Measurements from ENCODE around the gene TBX10. TPM values are rescaled to one million over a fixed set of nuclear protein-coding genes. Genes with fewer than 3 reads are reported as not detected.

Gene TBX10
- total and polyA plus RNA-seq, 2 of the 8 experiments (the other 6 are each of a cell fraction or from before 2014, with no cell fraction given) = 0.09 TPM; not detected in 1

GRCh38 chr11:67606492-67607295 is 32.9 kb downstream of the TBX10 start, which contains the start of gene NDUFV1 (continued):
- TF ChIP-seq CTCF (IDR thresholded peaks at IDR 0.05; ENCODE audit: control extremely low read depth in 1 of 3, insufficient read depth in 1 of 3, low read depth in 1 of 3, low read length in 3 of 3) (peak in 2 of 3 experiments; percentile 45 to 62; a peak in 3 of 4 replicates), ZNF274 (IDR thresholded peaks at IDR 0.05; ENCODE audit: borderline replicate concordance, extremely low read depth, low read length) (no peak), TCF12 (IDR thresholded peaks at IDR 0.05; ENCODE audit: low read depth, low read length) (no peak), POLR2AphosphoS5 (IDR thresholded peaks at IDR 0.05; ENCODE audit: low read depth, low read length) (peak; percentile 75), CHD2 (IDR thresholded peaks at IDR 0.05; ENCODE audit: low read length) (no peak), RAD21 (IDR thresholded peaks at IDR 0.05 in 1 of 2, conservative IDR thresholded peaks at IDR 0.05 in 1 of 2; ENCODE audit: low read depth in 2 of 2, low read length in 2 of 2) (peak in 1 of 2 experiments; percentile 13; a peak in 2 of 4 replicates), KDM5A (IDR thresholded peaks at IDR 0.05; ENCODE audit: low read length) (peak; percentile 86), CREB1 (IDR thresholded peaks at IDR 0.05) (peak; percentile 100), ATF2 (IDR thresholded peaks at IDR 0.05; ENCODE audit: low read length) (no peak), JUN (IDR thresholded peaks at IDR 0.05; ENCODE audit: low read depth, low read length) (no peak), ASH2L (IDR thresholded peaks at IDR 0.05; ENCODE audit: low read length) (no peak), POU5F1 (IDR thresholded peaks at IDR 0.05; ENCODE audit: low read depth, low read length) (no peak), SIRT6 (IDR thresholded peaks at IDR 0.05; ENCODE audit: low read length) (no peak), ATF3 (IDR thresholded peaks at IDR 0.05; ENCODE audit: insufficient read depth, low read depth, low read length) (peak; percentile 88), TAF1 (IDR thresholded peaks at IDR 0.05; ENCODE audit: low read depth, low read length) (peak; percentile 76; the same call in 1 of the 2 replicates), HDAC6 (IDR thresholded peaks at IDR 0.05; ENCODE audit: low read depth, low read length) (no peak), TAF7 (optimal IDR thresholded peaks at IDR 0.05; ENCODE audit: borderline replicate concordance, low read depth, low read length) (no peak), PHF8 (conservative IDR thresholded peaks at IDR 0.05; ENCODE audit: low read depth, low read length) (peak; percentile 62), BCL11A (IDR thresholded peaks at IDR 0.05; ENCODE audit: low read depth in 2 of 2, low read length in 2 of 2) (no peak), KDM1A (IDR thresholded peaks at IDR 0.05; ENCODE audit: borderline replicate concordance, low read length) (no peak)
